Eye (tissue), 1 donor: Measurements from ENCODE around the gene NBPF1.
"Not testable (repeated sequence)": the region's sequence is repeated elsewhere in the genome, so short reads cannot be mapped to it uniquely, and the experiment has no call there.

Experiments used
- DNase-seq: peaks from one replicate; pipeline ENCODE4 v3.0.0-alpha.2; 2015

NBPF1 gene

DNA sequence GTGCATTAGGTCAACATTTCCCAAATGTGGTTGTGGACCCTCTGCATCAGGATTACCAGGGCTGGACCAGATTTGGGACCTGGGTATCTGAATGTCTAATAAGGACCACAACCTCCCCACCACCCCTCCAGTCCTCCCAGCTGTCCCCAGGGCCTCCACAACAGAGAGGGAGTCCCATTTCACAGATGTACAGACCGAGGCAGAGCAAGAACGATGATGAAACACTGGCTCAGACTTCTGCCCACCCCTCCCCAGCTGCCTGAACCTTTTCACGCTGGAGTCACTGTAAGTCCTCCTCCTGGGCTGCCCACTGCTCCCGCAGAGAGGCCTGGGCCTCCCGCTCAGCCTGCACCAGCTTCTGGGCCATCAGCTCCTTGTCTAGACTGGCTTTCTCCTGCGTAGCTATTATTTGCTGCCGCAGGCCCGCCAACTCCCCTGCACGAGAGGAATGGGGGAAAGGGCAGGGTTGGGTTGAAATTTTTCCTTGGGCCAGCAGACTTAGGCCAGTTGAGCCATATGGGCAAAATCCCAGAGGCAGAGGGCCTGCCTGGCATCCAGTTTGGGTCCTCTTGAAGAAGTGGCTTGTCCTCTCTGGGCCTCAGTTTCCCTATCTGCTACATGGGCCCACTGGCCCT, 8.4 kb upstream of the NBPF1 start:
- not testable (repeated sequence) for DNase-seq

DNA sequence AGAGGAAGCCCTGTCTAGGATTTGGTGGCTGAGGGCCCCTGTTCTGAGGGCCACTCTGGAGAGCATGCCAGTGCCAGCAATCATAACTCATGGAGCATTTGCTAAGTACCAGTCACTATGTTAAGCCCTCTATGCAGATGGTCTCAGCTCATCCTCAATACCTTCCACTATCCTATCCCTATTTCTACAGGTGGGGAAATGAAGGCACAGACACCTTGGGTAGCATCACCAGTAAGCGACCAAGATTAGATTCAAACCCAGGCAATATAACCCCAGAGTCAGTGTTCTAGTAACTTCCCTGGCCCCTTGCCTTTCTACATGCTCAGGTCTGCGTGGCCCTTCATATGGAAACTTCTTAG, 7.9 kb upstream of the NBPF1 start:
- DNase-seq, result no peak

DNA sequence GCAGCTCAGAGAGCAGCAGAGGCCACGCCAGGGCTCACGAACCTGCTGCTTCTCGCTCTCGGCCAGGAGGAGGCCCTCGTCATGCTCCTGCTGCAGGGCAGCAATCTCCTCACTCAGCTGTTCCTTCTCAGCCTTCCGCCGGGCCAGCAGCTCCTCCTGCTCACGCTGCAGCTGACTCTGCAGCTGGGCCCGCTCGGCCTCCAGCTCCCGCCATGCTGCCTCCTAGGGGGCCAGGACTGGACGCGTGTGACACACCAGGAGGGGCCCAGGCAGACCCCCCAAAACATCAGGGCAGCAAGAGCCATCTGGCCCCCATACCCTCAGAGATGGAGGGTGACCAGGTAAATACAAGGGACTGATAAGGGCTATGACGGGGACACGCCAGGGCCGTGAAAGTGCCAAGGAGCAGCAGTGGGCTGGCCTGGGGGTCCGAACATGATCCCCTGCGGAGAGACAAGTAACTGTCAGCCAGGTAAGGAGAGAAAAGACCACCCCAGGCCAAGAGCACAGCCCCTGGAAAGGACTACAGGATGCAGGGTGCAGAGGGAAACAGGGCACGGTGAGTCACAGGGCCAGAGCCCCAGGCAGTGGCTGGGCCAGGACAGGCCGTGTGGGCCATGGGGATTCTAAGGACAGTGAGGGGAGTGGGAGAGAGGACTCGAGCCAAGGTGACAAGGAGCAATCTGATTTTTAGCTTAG, 6.6 kb upstream of the NBPF1 start:
- DNase-seq, result peak; percentile 76

DNA sequence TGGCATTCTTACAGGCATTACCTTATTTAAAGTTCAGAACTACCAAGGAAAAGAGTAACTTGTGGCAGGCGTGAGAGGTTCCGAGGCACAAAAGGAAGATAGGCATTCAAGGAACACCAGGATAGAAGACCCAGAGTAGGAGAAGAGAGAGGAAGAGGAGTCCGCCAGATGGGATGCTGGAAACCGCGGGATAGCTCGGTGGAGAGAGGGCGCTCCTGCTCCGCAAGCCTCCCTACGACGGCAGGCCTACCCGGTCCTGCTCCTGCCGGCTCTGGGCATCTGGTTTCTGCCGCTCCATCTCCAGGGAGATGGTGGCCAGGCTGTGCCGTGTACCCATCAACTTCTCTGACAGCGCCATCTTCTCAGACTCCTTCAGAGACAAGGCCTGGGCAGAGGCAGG, 5.4 kb upstream of the NBPF1 start:
- no peak for DNase-seq

DNA sequence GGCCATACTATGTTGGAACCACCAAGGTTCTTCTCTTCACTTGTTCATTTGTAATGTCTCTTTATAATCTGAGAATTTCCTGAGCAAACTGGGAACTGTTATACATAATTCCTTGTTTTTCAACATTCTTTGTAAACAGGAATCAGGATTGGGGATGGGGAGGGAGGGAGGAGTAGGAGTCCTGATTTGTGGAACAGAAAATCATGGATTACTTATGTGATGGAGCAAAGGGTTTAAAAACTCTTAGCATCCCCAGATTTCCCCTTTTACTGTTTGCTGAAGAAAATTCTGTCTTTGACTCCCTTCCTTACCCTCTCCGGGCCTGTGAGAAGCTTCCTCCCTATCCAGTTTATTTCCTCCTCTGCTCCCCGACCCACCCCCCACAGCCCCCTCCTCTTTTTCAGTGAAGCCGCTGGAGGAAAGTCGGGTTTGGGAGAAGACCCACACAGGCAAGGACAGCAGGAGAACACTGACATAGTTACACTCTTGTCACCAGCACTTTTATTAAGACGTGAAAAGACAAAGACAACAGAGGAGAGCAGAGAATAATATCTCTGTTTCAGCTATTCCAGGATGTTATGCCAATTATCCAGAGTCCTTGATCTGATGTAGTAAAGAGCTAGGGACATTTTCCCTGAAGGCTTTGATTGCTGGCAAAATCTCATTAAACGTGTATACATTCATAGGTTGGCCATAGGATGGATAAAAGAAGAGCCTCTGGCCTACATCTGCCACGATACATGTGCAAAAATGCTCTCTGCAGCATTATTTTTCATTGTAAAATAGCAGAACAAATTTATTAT, 4.6 kb upstream of the NBPF1 start:
- no peak for DNase-seq

DNA sequence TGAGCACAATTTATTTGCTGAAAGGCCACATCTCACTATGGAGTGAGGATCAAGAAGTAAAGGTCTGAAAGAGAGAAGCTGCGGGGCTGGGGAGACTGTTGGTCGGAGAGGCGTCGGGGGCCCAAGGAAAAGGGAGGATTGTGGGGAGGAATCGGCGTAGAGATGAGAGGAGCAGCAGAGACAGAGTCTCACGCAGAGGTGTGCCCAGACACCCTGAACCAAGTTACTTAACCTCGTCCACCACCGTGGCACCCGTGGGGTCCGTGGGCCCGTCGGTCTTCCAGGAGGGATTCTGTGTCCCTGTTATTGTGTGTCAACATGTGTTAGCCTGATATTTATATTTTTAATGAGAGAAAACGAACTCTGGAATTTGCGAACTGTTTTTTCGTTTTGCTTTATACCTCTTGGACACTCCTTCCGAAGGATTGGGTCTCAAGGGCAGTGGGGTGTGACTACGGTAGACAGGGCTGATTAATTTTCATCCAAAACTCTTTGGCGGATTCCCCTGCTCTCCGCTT, 3.8 kb upstream of the NBPF1 start:
- no peak for DNase-seq

DNA sequence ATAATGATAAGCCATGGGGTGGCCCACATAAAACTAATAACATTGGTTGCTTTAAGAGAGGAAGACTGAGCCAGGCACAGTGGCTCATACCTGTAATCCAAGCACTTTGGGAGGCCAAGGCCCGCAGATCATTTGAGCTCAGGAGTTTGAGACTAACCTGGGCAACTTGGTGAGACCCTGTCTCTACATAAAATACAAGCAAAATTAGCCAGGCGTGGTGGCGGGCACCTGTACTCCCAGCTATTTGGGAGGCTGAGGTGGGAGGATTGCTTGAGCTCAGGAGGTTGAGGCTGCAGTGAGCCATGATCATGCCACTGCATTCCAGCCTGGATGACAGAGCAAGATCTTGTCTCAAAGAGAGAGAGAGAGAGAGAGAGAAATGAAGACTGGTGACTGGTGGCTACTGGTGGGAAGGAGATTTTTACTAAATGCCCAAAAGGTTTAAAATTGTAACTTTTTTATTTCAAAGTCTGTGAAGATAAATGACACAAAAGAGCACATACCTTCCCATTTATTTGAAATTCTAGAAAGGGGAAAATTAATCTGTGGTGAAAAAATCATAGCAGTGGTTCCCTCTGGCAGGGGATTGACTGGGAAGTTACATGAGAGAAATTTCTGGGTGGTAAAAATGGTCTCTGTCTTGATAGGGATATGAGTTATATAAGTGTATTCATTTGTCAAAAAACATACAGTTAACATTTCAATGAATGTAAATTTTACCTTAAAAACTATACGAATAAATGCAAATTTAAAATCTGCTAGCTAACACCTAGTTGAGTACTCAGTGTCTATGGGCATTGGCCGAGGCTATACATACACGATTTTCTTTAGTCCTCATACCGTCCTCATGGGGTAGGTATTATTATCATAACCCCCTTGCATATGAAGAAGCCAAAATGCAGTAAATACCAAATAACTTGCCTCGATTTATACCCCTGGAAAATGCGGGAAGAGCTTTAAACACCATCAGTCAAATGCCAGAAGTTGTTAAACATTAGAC, 2.2 kb upstream of the NBPF1 start:
- DNase-seq, result no peak

DNA sequence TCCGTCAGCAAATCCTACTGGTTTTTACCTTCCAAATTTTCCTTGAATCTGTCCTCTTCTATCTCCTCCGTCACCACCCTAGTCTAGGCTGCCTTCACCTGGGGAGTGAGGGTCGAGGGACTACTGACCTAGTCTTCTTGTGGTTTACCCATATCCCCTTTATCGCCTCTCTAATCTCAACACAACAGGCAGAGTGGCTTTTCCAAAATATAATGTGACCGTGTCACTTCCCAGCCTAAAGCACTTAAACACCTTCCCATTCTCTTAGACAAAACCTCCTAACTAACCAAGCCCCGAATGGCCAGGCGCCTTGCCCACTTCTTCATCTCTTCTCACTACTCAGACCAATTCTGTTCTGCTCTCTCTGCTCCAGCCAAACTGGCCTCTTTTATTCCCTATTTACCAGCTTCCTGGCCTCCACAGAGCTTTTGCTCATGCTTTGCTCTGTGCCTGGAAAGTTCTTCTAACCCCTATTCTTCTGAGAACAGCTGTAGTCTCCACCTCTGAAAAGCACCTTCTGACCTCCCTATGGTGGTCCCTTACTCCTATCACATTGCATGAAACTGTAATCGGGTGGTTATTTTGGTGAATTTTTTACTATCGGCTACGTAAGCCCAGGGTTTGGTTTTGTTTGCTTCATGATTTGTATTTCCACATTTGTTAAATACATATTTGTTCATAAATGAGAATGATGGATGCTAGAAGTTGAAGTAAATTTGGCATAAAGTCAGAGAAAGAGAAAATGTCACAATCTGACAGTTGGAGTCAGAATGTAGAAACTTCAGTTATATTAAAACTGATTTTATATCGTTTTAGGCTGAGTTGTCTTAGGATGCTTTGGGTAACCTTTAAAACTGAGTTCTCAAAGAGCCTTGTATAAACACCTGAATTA, 1.2 kb upstream of the NBPF1 start:
- no peak for DNase-seq

DNA sequence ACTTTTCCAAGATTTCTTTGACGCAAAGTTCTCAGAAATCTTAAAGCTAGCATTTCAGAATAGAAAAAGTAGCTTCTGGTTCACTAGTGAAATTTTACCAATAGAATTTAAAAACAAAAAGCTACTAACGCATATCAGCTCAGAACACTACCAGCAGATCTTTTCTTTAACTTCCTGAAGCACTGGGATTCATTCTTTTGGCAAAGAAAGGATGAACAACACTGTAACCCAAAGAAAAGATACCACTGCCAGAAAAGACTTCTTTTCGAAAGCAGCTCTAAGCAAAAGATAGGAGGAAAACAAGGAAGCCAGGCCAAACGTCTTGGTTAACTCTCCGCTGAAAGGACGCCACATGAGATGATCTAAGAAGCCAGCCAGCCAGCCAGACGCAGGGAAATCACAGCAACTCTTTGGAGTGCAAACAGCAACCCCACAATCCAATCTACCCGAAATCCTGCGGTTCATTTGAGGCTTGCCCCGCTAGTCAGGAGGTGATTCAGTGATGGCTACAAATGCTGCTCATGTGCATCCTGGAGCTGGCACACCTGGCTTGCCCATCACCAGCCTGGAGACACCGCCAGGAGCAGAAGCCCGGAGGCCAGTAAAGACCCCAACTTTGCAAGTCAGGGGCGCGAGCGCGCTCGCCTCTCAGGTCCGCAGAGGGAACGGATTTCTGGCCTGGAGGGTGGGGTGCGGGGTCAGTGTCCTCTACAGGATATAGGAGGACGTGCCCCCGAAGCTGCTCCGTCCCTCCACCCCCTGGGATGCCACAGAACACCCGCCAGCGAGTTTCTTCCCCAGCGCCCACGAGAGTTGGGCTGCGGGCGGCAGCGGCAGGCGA, 812 bp downstream of the NBPF1 start:
- peak; percentile 95 for DNase-seq

DNA sequence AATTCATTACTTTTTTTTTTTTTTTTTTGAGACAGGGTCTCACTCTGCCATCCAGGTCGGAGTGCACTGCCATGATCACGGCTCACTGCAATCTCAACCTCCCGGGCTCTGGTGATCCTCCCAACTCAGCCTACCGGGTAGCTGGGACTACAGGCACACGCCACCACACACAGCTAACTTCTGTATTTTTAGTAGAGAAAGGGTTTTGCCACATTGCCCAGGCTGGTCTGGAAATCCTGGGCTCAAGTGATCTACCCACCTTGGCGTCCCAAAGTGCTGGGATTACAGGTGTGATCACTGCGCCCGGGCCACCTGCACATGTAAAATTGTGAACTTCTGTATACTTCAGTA, 1.4 kb downstream of the NBPF1 start:
- not testable (repeated sequence) for DNase-seq

DNA sequence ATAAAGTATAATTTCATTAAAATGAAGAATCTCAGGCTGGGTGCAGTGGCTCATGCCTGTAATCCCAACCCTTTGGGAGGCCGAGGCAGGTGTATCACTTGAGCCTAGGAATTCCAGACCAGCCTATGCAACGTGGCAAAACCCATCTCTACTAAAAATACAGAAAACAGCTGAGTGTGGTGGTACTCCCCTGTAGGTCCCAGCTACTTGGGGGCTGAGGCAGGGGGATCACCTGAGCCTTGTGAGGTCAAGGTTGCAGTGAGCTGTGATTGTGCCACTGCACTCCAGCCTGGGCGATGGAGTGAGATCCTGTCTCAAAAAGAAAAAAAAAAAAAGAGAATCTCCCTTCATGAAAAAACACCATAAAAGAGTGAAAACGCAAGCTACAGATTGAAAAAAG, 2.2 kb downstream of the NBPF1 start:
- not testable (repeated sequence) for DNase-seq

DNA sequence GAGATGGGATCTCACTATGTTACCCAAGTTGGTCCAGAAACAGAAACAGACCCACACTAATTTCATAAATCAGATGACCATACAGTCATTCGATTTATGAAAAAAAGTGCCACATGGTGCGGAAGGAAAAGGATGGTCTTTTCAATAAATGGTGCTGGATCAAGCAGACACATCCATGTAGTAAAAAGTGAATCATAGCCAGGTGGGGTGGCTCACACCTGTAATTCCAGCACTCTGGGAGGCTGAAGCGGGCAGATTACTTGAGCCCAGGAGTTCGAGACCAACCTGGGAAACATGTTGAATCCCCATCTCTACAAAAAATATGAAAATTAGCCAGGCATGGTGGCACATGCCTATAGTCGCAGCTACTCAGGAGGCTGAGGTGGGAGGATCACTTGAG, 2.8 kb downstream of the NBPF1 start:
- not testable (repeated sequence) for DNase-seq

DNA sequence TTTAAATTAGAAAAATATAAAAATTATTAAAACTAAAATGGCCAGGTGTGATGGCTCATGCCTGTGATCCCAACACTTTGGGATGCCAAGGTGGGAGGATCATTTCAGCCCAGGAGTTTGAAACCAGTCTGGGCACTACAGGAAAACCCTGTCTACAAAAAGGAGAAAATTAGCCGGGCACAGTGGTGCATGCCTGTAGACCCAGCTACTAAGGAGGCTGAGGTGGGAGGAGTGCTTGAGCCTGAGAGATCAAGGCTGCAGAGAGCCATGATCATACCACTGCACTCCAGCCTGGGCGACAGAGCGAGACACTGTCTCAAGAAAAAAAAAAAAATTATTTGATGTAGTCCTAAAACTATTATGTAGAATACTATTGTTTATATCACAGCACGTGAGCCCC, 3.6 kb downstream of the NBPF1 start:
- not testable (repeated sequence) for DNase-seq

DNA sequence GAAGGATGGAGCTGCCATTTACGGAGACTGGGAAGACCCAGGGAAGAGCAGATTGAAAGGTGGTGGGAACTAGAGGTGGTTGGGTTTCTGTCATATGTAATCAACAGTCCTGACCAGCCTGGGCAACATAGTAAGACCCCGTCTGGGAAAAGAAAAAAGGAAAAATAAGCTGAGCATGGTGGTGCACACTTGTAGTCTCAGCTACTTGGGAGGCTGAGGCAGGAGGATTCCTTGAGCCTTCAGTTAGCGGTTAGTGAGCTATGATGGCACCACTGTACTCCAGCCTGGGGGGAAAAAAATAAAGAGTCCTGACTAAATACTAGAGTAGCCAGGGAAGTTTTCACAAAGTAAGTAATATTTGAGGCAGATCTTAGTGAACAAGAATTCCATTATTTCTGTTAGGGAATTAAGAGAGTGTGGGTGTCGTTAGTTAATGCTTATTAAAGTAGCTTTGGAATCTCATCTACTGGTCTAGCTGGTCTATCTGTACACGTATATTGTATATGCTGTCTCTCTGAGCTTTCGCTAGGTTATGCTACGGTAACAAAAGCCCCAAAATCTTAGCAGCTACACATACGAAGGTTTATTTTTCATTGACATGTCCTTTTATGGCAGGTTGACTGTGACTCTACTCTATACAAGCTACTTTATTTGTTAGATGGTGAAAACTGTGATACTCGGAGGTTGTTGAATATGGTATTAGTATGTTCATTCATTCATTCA, 4.4 kb downstream of the NBPF1 start:
- DNase-seq, result no peak

DNA sequence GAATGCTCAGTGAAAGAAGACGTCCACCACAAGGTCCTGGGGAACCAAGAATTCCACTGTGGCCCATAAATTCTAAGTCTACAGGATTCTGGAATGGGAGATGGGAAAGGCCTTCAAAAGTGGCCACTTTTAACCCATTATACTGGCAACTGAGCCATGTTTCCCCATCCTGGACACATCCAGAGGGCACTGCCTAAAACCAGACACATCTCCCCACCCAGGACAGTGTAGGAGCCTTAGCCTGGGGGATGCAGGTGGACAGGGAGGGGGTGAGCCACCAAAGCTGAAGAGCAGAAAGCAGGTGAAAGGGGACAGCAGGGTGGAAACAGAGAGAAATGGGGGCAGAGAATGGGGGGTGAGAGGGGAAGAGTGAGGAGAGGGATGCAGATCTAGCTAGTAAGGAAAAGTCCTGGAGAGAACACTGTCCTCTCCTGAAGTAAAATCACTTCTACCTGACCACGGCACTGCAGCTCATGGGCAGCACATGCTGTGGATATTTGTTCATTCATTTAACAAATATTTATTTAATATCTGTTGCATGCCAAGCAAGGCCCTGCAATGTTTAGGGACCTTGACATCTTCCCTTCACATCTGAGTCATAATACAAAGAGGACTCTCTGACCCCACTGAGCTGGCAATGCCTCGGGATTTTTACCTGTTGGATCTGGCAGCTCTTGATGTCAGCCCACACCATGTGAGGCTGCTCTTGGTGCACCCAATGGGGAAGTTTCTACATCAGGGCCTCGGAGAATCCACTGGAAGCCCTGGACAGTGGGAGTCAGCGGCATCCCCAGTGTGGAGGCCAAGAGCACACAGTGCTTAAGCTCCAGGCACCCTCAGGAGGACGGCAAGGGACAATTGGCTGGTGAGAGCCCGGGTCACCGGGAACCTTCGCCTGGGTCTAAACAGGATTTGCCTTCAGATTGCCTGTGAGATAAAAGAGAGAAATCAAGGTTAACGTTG, 5.2 kb downstream of the NBPF1 start:
- not testable (repeated sequence) for DNase-seq

DNA sequence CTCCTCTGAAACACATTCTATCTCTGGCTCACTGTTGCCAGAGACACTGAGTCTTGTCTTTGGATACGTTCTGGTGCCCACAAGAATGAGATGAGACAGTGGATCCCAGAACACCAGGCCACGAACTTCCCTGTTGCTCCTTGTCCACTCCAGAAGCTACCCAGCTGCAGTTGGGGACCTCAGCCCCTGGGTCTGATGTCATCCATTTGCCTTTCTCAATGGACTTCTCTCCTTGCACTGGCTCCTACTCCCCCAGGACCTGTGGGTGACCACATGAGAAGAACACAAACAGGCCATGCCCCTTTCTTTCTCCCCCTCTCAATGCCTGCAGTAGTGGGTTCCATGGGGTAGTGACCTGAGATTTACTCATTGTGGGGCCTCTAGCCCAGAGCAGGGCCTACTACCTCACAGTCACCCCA, 5.9 kb downstream of the NBPF1 start:
- DNase-seq, result no peak

DNA sequence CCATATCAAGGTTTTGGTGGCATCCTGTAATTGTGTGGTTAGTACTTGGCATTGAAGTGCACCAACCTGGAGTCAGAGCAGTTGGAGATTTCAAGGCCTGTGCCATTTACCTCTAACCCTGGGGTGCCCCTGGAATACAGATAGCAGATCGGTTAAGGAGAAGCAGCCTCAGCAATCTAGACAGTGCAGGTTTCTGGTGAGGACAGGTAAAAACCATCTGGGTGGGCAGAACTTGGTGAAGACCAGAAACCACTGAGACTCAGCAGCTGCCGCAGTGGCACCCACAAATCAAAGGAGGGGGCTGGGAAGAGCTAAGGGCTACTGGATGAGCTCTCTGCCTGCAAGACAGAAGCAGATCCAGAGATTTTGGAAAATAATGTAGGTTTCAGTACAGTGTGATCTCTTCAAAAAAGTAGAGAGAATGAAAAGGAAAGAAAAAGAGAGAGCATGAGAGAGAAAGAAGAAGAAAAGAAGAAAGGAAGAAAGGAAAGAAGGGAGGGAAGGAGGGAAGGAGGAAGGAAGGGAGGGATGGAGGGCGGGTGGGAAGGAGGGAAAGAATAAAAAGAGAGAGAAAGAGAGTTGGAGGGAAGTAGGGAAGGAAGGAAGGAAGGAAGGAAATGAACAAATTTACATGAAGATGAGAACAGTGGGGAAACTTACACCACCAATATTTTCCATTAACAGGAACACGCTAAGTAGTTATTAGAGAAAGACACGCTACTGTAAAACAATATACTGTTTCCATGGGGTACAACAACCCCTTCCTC, 6.5 kb downstream of the NBPF1 start:
- not testable (repeated sequence) for DNase-seq
